Neural cell (in vitro differentiated cells): ENCODE results near the gene MRTFA. TPM values are rescaled to one million over a fixed set of nuclear protein-coding genes. Genes with fewer than 3 reads are reported as not detected.

Experiments
- H2AFZ ChIP-seq: fragments of 200-600, 300-800 bp; sonication (generic), shearing (Covaris generic); 2 replicates; pipeline ENCODE4 v1.6.0; 2014; ENCODE audit warnings: low read depth, mild to moderate bottlenecking, antibody characterized with exemption, low read length, moderate library complexity
- H3F3A ChIP-seq: fragments of 200-600 bp; shearing (Covaris generic); 2 replicates; pipeline ENCODE4 v1.6.1; 2016; ENCODE audit warnings: mild to moderate bottlenecking, moderate library complexity, mixed read lengths, antibody characterized with exemption, low read length; ENCODE audit not compliant: insufficient read depth, poor library complexity, severe bottlenecking
- H3K27ac ChIP-seq: fragments of 200-600, 300-800 bp; sonication (generic), shearing (Covaris generic); 2 replicates; pipeline ENCODE4 v1.5.1; 2014; ENCODE audit warnings: mild to moderate bottlenecking, low read length, moderate library complexity
- H3K27me3 ChIP-seq: fragments of 300-800, 200-600 bp; sonication (generic), shearing (Covaris generic); 2 replicates; pipeline ENCODE4 v1.6.0; 2014; ENCODE audit warnings: mild to moderate bottlenecking, low read depth, low read length, moderate library complexity; ENCODE audit not compliant: insufficient read depth
- H3K36me3 ChIP-seq: fragments of 300-800, 200-600 bp; sonication (generic), shearing (Covaris generic); 2 replicates; pipeline ENCODE4 v1.5.1; 2014; ENCODE audit warnings: mild to moderate bottlenecking, antibody characterized with exemption, low read length, moderate library complexity; ENCODE audit not compliant: insufficient read depth
- H3K4me2 ChIP-seq: fragments of 300-800, 200-600 bp; sonication (generic), shearing (Covaris generic); 2 replicates; pipeline ENCODE4 v1.6.0; 2014; ENCODE audit warnings: mild to moderate bottlenecking, low read length
- H3K4me3 ChIP-seq: fragments of 300-800, 200-600 bp; sonication (generic), shearing (Covaris generic); 2 replicates; pipeline ENCODE4 v1.5.1; 2014; ENCODE audit warnings: mild to moderate bottlenecking, low read length, moderate library complexity
- H3K79me2 ChIP-seq: fragments of 200-600 bp; shearing (Covaris generic); replicated peaks from 2 replicates; pipeline ENCODE4 v1.6.0; 2014; ENCODE audit warnings: mild to moderate bottlenecking, low read length, moderate library complexity; ENCODE audit not compliant: insufficient read depth
- H3K9ac ChIP-seq: fragments of 300-800, 200-600 bp; sonication (generic), shearing (Covaris generic); 2 replicates; pipeline ENCODE4 v1.6.1; 2016; ENCODE audit warnings: mild to moderate bottlenecking, low read length, mixed read lengths
- H3K9me2 ChIP-seq: fragments of 200-600 bp; shearing (Covaris generic); 2 replicates; pipeline ENCODE4 v1.6.1; 2016; ENCODE audit warnings: mild to moderate bottlenecking, low read length, mixed read lengths; ENCODE audit not compliant: insufficient read depth
- H3K9me3 ChIP-seq: fragments of 200-600, 300-800 bp; sonication (generic), shearing (Covaris generic); 2 replicates; pipeline ENCODE4 v1.6.1; 2016; ENCODE audit warnings: mild to moderate bottlenecking, mixed run types, low read length, moderate library complexity, mixed read lengths
- H4K20me1 ChIP-seq: fragments of 200-600 bp; shearing (Covaris generic); 2 replicates; pipeline ENCODE4 v1.6.1; 2016; ENCODE audit warnings: mild to moderate bottlenecking, mixed run types; ENCODE audit not compliant: insufficient read depth
- EP300 ChIP-seq: fragments of 450-650 bp; conservative IDR thresholded peaks from 2 replicates; pipeline ENCODE4 v1.6.1; 2014; ENCODE audit warnings: antibody characterized with exemption, mild to moderate bottlenecking, moderate library complexity; ENCODE audit not compliant: poor library complexity, severe bottlenecking
- EZH2 ChIP-seq: fragments of 200-600, 300-800 bp; shearing (Covaris generic), sonication (generic); IDR thresholded peaks from 2 replicates; pipeline ENCODE4 v1.6.1; 2014; ENCODE audit warnings: antibody characterized with exemption, low read length, borderline replicate concordance, mild to moderate bottlenecking; ENCODE audit not compliant: insufficient read depth, poor library complexity, severe bottlenecking
- MXI1 ChIP-seq: fragments of 450-650 bp; conservative IDR thresholded peaks from 2 replicates; pipeline ENCODE4 v1.6.1; 2014; ENCODE audit warnings: antibody characterized with exemption, mild to moderate bottlenecking; ENCODE audit not compliant: poor library complexity, severe bottlenecking
- POLR2AphosphoS5 ChIP-seq: IDR thresholded peaks from 2 replicates; pipeline ENCODE4 v1.6.1; 2012
- RAD21 ChIP-seq: fragments of 450-650 bp; conservative IDR thresholded peaks from 2 replicates; pipeline ENCODE4 v1.6.1; 2014; ENCODE audit warnings: antibody characterized with exemption, mild to moderate bottlenecking, moderate library complexity
- SMC3 ChIP-seq: fragments of 450-650 bp; conservative IDR thresholded peaks from 2 replicates; pipeline ENCODE4 v1.6.1; 2014; ENCODE audit warnings: antibody characterized with exemption, mild to moderate bottlenecking, moderate library complexity; ENCODE audit not compliant: poor library complexity
- TAF1 ChIP-seq: IDR thresholded peaks from 2 replicates; pipeline ENCODE4 v1.6.1; 2012; ENCODE audit warnings: low read depth
- polyA plus RNA-seq: library from polyadenylated mRNA; depleted of rRNA; stranded (reverse); fragments of >200 nt; gene quantifications from 2 replicates; pipeline ENCODE4 v1.2.3, GENCODE V29; 2014
- TF ChIP-seq, protein P1 (sequence below): fragments of 450-650 bp; IDR thresholded peaks from 2 replicates; pipeline ENCODE4 v1.5.1; 2014; ENCODE audit warnings: antibody characterized with exemption, mild to moderate bottlenecking, moderate library complexity; ENCODE audit not compliant: poor library complexity, severe bottlenecking
- TF ChIP-seq, protein P2 (sequence below): IDR thresholded peaks from 2 replicates; pipeline ENCODE4 v1.6.1; 2012; ENCODE audit warnings: borderline replicate concordance

MRTFA gene
- polyA plus RNA-seq, 1 donor from 2014 or later = 19.3 TPM

DNA sequence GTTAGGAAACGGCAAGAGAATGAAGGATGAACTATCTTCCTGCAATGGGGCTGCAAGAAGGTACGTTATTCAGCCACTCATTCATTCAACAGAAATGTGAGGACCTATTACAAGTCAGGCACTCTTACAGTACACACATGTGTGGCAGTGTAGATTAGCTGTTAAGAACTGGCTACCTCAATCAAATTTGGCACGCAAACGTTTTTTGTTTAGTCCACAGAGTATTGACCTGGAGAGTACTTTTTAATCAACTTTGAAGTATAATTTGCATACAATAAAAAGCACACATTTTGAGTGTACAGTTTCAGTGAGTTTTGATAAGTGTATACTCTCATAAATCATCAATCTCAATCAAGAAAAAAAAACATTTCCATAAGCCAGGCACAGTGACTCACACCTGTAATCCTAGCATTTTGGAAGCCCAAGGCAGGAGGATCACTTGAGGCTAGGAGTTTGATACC lies 24.2 kb downstream of the MRTFA start:
- Histone ChIP-seq H3K9ac (no peak overlapping the region), H3F3A (no peaks in the 10 kb centered on the region), H2AFZ (no peak overlapping the region), H3K4me3 (no peak overlapping the region), H3K36me3 (no peaks in the 10 kb centered on the region), H4K20me1 (no peaks in the 10 kb centered on the region), H3K9me2 (no peaks in the 10 kb centered on the region), H3K9me3 (no peaks in the 10 kb centered on the region), H3K4me2 (no peak overlapping the region), H3K79me2 (peaks cover 55% of the 10 kb centered on the region), H3K27ac (no peak overlapping the region), H3K27me3 (no peaks in the 10 kb centered on the region)
- TF ChIP-seq MXI1 = no peak
- no peak for TF ChIP-seq EZH2
- TF ChIP-seq POLR2AphosphoS5 = no peak
- no peak for TF ChIP-seq TAF1
- TF ChIP-seq, protein P1, sequence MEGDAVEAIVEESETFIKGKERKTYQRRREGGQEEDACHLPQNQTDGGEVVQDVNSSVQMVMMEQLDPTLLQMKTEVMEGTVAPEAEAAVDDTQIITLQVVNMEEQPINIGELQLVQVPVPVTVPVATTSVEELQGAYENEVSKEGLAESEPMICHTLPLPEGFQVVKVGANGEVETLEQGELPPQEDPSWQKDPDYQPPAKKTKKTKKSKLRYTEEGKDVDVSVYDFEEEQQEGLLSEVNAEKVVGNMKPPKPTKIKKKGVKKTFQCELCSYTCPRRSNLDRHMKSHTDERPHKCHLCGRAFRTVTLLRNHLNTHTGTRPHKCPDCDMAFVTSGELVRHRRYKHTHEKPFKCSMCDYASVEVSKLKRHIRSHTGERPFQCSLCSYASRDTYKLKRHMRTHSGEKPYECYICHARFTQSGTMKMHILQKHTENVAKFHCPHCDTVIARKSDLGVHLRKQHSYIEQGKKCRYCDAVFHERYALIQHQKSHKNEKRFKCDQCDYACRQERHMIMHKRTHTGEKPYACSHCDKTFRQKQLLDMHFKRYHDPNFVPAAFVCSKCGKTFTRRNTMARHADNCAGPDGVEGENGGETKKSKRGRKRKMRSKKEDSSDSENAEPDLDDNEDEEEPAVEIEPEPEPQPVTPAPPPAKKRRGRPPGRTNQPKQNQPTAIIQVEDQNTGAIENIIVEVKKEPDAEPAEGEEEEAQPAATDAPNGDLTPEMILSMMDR = no peak
- no peak for TF ChIP-seq RAD21
- TF ChIP-seq SMC3 = no peak
- TF ChIP-seq, protein P2, sequence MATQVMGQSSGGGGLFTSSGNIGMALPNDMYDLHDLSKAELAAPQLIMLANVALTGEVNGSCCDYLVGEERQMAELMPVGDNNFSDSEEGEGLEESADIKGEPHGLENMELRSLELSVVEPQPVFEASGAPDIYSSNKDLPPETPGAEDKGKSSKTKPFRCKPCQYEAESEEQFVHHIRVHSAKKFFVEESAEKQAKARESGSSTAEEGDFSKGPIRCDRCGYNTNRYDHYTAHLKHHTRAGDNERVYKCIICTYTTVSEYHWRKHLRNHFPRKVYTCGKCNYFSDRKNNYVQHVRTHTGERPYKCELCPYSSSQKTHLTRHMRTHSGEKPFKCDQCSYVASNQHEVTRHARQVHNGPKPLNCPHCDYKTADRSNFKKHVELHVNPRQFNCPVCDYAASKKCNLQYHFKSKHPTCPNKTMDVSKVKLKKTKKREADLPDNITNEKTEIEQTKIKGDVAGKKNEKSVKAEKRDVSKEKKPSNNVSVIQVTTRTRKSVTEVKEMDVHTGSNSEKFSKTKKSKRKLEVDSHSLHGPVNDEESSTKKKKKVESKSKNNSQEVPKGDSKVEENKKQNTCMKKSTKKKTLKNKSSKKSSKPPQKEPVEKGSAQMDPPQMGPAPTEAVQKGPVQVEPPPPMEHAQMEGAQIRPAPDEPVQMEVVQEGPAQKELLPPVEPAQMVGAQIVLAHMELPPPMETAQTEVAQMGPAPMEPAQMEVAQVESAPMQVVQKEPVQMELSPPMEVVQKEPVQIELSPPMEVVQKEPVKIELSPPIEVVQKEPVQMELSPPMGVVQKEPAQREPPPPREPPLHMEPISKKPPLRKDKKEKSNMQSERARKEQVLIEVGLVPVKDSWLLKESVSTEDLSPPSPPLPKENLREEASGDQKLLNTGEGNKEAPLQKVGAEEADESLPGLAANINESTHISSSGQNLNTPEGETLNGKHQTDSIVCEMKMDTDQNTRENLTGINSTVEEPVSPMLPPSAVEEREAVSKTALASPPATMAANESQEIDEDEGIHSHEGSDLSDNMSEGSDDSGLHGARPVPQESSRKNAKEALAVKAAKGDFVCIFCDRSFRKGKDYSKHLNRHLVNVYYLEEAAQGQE = no peak

DNA sequence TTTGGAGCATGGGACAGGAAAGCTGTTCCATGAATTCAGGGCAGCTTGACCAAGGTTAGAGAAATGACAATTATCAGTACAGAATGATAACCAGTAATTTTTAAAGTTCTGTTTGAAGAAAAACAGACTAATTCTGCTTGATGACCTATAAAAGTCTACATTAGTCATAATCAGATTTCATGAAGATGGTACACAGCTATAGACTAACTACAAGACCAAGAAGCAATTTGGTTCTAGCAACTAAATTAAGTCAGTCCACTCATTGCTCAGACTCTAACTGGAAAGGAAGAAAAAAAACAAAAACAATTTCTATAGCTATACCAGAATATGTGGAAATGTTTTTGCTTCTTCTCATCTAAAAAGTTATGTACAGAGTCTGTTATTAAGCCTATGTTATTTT lies 24.9 kb downstream of the MRTFA start:
- H3K36me3 ChIP-seq = no peaks in the 10 kb centered on the region
- no peak overlapping the region for H2AFZ ChIP-seq
- no peak overlapping the region for H3K4me2 ChIP-seq
- TF ChIP-seq, protein P2 = no peak
- TF ChIP-seq POLR2AphosphoS5 = no peak
- TF ChIP-seq SMC3 = no peak
- no peak for TF ChIP-seq EZH2
- no peak for TF ChIP-seq RAD21
- TF ChIP-seq, protein P1 = no peak
- no peak for TF ChIP-seq MXI1
- no peak for TF ChIP-seq TAF1
- TF ChIP-seq EP300 = no peak
- no peaks in the 10 kb centered on the region for H3K9me2 ChIP-seq
- H3K9me3 ChIP-seq = no peaks in the 10 kb centered on the region
- H3K79me2 ChIP-seq = peaks cover 55% of the 10 kb centered on the region
- H3K27me3 ChIP-seq = no peaks in the 10 kb centered on the region
- H4K20me1 ChIP-seq = no peaks in the 10 kb centered on the region
- no peaks in the 10 kb centered on the region for H3F3A ChIP-seq
- H3K9ac ChIP-seq = no peak overlapping the region
- no peak overlapping the region for H3K4me3 ChIP-seq
- no peak overlapping the region for H3K27ac ChIP-seq
